Endothelial cell (in vitro differentiated cells): ENCODE data around the gene TNPO1. TPM values are rescaled to one million over a fixed set of nuclear protein-coding genes. Genes with fewer than 3 reads are reported as not detected.

Experiments
- DNase-seq: peaks from one replicate; pipeline ENCODE4 v3.0.0; 2021; ENCODE audit warnings: low spot score
- H3K27ac Mint-ChIP-seq: one replicate; pipeline ENCODE4 v1.8.0; 2021; ENCODE audit warnings: mixed read lengths, inconsistent platforms; ENCODE audit not compliant: unreplicated experiment
- H3K27me3 Mint-ChIP-seq: one replicate; pipeline ENCODE4 v1.8.0; 2021; ENCODE audit warnings: mild to moderate bottlenecking, moderate library complexity, mixed read lengths, inconsistent platforms; ENCODE audit not compliant: unreplicated experiment
- H3K36me3 Mint-ChIP-seq: one replicate; pipeline ENCODE4 v1.8.0; 2021; ENCODE audit warnings: mild to moderate bottlenecking, low read depth, mixed read lengths, inconsistent platforms; ENCODE audit not compliant: unreplicated experiment
- H3K4me1 Mint-ChIP-seq: one replicate; pipeline ENCODE4 v1.8.0; 2021; ENCODE audit warnings: mild to moderate bottlenecking, mixed read lengths, inconsistent platforms; ENCODE audit not compliant: unreplicated experiment
- H3K4me3 Mint-ChIP-seq: one replicate; pipeline ENCODE4 v1.8.0; 2021; ENCODE audit warnings: mild to moderate bottlenecking, mixed read lengths, inconsistent platforms; ENCODE audit not compliant: unreplicated experiment
- H3K9me3 Mint-ChIP-seq: one replicate; pipeline ENCODE4 v1.8.0; 2021; ENCODE audit warnings: mixed read lengths, inconsistent platforms; ENCODE audit not compliant: unreplicated experiment
- CTCF ChIP-seq: fragments of 200-600 bp; sonication (generic); IDR thresholded peaks from one replicate; pipeline ENCODE4 v1.5.0; 2021; ENCODE audit warnings: antibody characterized with exemption; ENCODE audit not compliant: unreplicated experiment
- total RNA-seq: library from RNA; stranded (reverse); fragmentation: NEBNext Ultra II Directional; extraction: Animal tissue kit (Norgen Biotek cat#: 25700); gene quantifications from one replicate; pipeline ENCODE4 v1.2.1, GENCODE V29; 2021; ENCODE audit not compliant: unreplicated experiment

Gene TNPO1
- total RNA-seq, 1 donor from 2014 or later: 149 TPM

DNA sequence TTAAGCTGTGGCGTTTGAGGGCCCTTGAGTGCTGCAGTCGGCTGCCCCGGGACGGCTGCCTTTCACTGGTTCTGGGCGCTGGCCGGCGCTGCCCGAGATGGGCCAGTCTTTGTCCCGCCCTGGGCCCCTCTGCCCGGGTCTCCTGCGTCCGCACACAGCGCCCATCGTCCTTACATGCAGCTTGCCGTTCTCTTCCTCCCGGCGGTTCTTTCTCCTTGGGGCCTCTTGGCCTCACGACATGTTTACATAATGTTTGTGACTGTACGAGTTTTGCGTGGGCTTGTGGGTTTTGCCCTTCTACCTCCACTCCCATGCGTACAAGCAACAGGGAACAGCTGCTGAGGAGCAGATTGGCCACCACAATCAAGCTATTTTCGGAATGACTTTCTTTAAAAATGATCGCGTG is 618 bp downstream of the TNPO1 start:
- Mint-ChIP-seq H3K4me3 (peak overlapping the region; percentile 100), H3K27me3 (peaks cover 5% of the 10 kb centered on the region), H3K4me1 (peaks cover 23% of the 10 kb centered on the region), H3K9me3 (no peaks in the 10 kb centered on the region), H3K36me3 (peaks cover 3% of the 10 kb centered on the region), H3K27ac (peak overlapping the region; percentile 98)
- TF ChIP-seq CTCF: no peak
- DNase-seq: peak; percentile 56

DNA sequence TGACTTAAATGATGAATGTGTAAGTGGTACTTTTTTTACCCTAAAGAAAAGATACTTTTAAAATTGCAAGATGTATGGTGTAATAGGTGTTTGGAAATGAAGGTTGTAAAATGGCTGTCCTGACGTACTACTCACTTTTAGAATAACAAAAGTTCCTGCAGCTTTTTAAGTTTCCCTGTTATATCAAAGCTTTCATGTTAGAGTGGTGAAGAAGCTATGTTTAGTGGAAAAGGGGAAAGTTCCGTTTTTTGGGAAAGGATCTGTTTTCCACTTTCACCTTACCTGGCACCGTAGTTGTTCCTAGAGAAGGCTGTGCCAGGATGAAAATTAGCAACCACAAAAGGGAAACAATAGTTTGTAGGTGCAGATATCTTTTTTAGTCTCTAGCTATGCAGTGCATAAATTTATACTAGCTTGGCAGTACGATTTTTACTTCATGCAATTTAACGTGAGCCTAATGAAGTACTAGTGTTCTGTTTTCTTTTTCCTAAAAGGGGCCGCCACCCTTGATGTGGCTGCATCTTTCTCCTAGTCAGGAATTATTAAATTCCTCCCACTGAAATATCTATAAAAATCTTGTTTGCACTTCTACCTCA is 1.3 kb downstream of the TNPO1 start:
- H3K36me3 Mint-ChIP-seq: peaks cover 3% of the 10 kb centered on the region
- no peak for DNase-seq

DNA sequence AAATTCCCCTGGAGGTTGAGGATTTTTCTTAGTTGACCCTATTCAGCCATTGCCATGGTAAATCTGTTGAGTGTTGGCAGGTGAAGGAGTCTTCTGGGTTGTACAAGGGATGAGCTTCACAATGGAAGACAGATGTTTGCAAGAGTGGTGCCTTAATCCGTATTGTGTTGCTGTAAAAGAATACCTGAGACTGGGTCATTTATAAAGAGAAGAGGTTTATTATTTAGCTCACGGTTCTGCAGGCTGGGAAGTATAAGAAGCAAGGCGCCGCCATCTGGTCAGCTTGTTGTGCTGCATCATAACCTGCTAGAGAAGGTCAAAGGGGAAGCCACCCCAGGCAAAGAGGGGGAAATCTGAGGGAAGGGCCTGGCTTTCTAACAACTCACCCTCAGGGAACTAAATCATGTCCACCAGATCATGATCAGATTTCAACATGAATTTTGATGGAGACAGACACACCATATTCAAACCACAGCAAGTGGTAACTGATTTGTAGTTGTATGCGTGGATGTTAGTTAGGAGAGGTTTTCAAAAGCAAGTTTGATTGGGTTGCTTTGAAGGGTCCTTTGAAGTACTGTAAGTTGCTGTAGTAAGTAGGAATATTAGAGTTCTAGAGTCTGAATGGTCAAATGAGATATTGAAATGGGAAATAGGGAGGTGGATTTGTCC is 2.5 kb downstream of the TNPO1 start:
- no peaks in the 10 kb centered on the region for H3K9me3 Mint-ChIP-seq
- H3K27me3 Mint-ChIP-seq: peaks cover 5% of the 10 kb centered on the region
- peak; percentile 66 for TF ChIP-seq CTCF
- H3K27ac Mint-ChIP-seq: peak overlapping the region; percentile 85
- peak overlapping the region; percentile 100 for H3K4me3 Mint-ChIP-seq
- H3K36me3 Mint-ChIP-seq: peaks cover 3% of the 10 kb centered on the region
- peaks cover 24% of the 10 kb centered on the region for H3K4me1 Mint-ChIP-seq
- DNase-seq: peak; percentile 65

More for the DNA sequence above, 1.3 kb downstream of the TNPO1 start:
- Mint-ChIP-seq H3K27ac (peak overlapping the region; percentile 98), H3K4me3 (peak overlapping the region; percentile 100), H3K27me3 (peaks cover 5% of the 10 kb centered on the region), H3K9me3 (no peaks in the 10 kb centered on the region), H3K4me1 (peaks cover 24% of the 10 kb centered on the region)
- no peak for TF ChIP-seq CTCF

DNA sequence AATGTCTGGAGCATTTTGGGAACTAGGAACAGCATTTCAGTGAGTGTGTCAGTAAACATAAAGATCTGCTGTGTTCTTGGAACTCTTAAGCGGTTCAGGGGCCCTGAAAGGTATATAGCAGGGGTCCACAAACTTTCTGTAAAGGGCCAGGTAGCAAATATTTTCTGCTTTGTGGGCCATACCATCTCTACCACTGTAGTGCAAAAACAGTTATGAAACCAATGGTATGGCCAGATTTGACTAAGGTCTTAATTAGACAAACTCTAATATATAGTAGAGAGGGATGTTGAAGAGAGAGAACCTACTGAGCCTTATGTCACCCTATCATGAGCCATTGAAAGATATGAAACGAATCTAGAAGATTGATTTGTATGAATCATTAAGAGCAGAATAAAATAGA is 5.3 kb downstream of the TNPO1 start:
- Mint-ChIP-seq H3K27ac (peak overlapping the region; percentile 32), H3K27me3 (peaks cover 5% of the 10 kb centered on the region), H3K9me3 (no peaks in the 10 kb centered on the region), H3K4me1 (peaks cover 22% of the 10 kb centered on the region), H3K36me3 (peaks cover 3% of the 10 kb centered on the region), H3K4me3 (no peak overlapping the region)
- DNase-seq: no peak
- no peak for TF ChIP-seq CTCF

DNA sequence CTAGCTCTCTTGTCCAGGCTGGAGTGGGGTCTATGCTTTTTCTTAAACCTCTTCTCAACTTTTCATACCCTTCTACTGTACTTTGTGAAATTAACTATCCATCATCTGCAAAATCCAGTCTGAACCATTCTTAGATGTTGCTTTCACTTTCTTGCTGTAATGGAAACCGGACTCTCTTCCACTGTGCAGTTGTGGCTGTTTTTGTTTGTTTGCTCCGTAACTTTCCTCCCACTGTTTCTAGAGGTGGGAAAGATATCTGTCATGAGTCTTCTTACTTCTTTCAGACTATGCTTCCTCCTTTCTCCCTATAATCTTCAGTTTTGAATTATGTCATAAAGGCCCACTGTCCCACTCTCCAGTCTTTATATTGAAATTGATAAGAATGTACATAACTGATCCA is 6.5 kb downstream of the TNPO1 start:
- Mint-ChIP-seq H3K9me3 (no peaks in the 10 kb centered on the region), H3K27ac (no peak overlapping the region), H3K27me3 (no peaks in the 10 kb centered on the region), H3K4me3 (no peak overlapping the region), H3K4me1 (peaks cover 19% of the 10 kb centered on the region), H3K36me3 (no peaks in the 10 kb centered on the region)
- no peak for DNase-seq
- no peak for TF ChIP-seq CTCF
